Gastrocnemius medialis (tissue), 4 donors: ENCODE data around the gene DAPP1. TPM values are rescaled to one million over a fixed set of nuclear protein-coding genes. Genes with fewer than 3 reads are reported as not detected.

Source experiments
- ATAC-seq, 2 donors: fragments of 150-250 bp; one replicate each; pipeline ENCODE4 v1.9.1; 2016
- DNase-seq, 2 donors: peaks; one replicate each; pipeline ENCODE4 v3.0.0-alpha.2; 2019
- H3K27ac ChIP-seq, 4 donors: fragments of 200-600 bp; sonication (generic); 1 replicate in 1 of 4; 2 replicates in 3 of 4; pipeline ENCODE4 v1.5.1; 2016 to 2018; ENCODE audit warnings: mild to moderate bottlenecking in 2 of 4, moderate library complexity in 1 of 4
- H3K27me3 ChIP-seq, 3 donors: fragments of 200-600 bp; sonication (generic) in 2 of 3; 1 replicate in 1 of 3; 2 replicates in 2 of 3; pipeline versions ENCODE4 v1.5.1 to v1.6.0; 2016 to 2019; ENCODE audit warnings: mild to moderate bottlenecking in 1 of 3, moderate library complexity in 1 of 3
- H3K36me3 ChIP-seq, 2 donors: fragments of 200-600 bp; sonication (generic) in 1 of 2; one replicate each; pipeline ENCODE4 v1.5.1; 2017 to 2018
- H3K4me1 ChIP-seq, 2 donors: fragments of 200-600 bp; sonication (generic) in 1 of 2; one replicate each; pipeline ENCODE4 v1.5.1; 2016 to 2017; ENCODE audit warnings: mild to moderate bottlenecking in 2 of 2
- H3K4me3 ChIP-seq, 4 donors: fragments of 200-600 bp; sonication (generic) in 3 of 4; 1 replicate in 1 of 4; 2 replicates in 3 of 4; pipeline ENCODE4 v1.5.1; 2016 to 2019; ENCODE audit warnings: mild to moderate bottlenecking in 2 of 4
- H3K9me3 ChIP-seq, 3 donors: fragments of 200-600 bp; sonication (generic) in 2 of 3; 1 replicate in 1 of 3; 2 replicates in 2 of 3; pipeline ENCODE4 v1.5.1; 2016 to 2019
- POLR2A ChIP-seq, 2 donors: fragments of 450-650 bp; IDR thresholded peaks; one replicate each; pipeline ENCODE4 v1.6.1; 2017; ENCODE audit warnings: antibody characterized with exemption in 2 of 2, mild to moderate bottlenecking in 2 of 2, moderate library complexity in 2 of 2
- in situ Hi-C, 4 donors: fragments of 200-750 bp; cut with MboI; loops; one replicate each; pipeline versions ENCODE4 v1.15.0 to v1.8.0; 2017; ENCODE audit warnings: low sequenced_read_pairs in 4 of 4
- intact Hi-C: fragments of 100-400 bp; cut with DNase I; formaldehyde crosslinking; loops from one replicate; pipeline ENCODE4 v1.15.1; 2023; ENCODE audit warnings: low total_unique reads
- total RNA-seq, 4 donors: library from RNA; depleted of rRNA; stranded (reverse); fragments of >200 nt; gene quantifications; one replicate each; pipeline versions ENCODE4 v1.1.0 to v1.2.3, GENCODE V29; 2016
- TF ChIP-seq, protein P1 (sequence below), 5 experiments: fragments of 450-650 bp in 3 of 5; fragments of 200-600 bp in 2 of 5; sonication (generic) in 2 of 5; IDR thresholded peaks in 4 of 5; conservative IDR thresholded peaks in 1 of 5; 1 replicate in 4 of 5; 2 replicates in 1 of 5; pipeline ENCODE4 v1.5.1; 2016 to 2019; ENCODE audit warnings: antibody characterized with exemption in 5 of 5, mild to moderate bottlenecking in 3 of 5, moderate library complexity in 3 of 5

The DAPP1 gene
- total RNA-seq, 4 donors from 2014 or later = 0.15 to 1.3 (median 0.72) TPM

DNA sequence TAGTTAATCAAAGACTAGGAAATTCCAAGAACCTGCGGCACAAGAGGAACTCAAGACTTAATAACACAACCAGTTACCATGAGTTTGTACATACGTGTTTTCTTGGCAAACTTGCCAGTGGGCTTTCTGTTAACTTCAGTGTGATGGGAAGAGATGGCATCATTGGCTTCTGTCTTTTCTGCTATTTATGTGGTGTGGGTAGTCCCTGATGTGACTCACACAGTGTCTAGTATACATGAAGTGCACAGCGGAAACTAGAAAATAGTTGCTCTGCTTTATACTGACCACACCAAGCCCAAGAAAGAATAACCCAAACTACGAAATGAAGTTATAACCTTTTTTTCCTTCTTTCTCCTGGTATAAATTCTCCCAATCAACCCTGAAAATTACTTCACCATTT lies 24.5 kb downstream of the DAPP1 start:
- in situ Hi-C loops (no loop called here), intact Hi-C loops (no loop called here)
- TF ChIP-seq, protein P1, sequence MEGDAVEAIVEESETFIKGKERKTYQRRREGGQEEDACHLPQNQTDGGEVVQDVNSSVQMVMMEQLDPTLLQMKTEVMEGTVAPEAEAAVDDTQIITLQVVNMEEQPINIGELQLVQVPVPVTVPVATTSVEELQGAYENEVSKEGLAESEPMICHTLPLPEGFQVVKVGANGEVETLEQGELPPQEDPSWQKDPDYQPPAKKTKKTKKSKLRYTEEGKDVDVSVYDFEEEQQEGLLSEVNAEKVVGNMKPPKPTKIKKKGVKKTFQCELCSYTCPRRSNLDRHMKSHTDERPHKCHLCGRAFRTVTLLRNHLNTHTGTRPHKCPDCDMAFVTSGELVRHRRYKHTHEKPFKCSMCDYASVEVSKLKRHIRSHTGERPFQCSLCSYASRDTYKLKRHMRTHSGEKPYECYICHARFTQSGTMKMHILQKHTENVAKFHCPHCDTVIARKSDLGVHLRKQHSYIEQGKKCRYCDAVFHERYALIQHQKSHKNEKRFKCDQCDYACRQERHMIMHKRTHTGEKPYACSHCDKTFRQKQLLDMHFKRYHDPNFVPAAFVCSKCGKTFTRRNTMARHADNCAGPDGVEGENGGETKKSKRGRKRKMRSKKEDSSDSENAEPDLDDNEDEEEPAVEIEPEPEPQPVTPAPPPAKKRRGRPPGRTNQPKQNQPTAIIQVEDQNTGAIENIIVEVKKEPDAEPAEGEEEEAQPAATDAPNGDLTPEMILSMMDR (IDR thresholded peaks at IDR 0.05 in 4 of 5, conservative IDR thresholded peaks at IDR 0.05 in 1 of 5) = no peak
- no peak for TF ChIP-seq POLR2A (IDR thresholded peaks at IDR 0.05)
- Histone ChIP-seq H3K9me3 (no peaks in the 10 kb centered on the region), H3K27me3 (no peaks in the 10 kb centered on the region), H3K27ac (no peak overlapping the region), H3K4me1 (no peaks in the 10 kb centered on the region), H3K4me3 (no peak overlapping the region), H3K36me3 (no peaks in the 10 kb centered on the region)
- DNase-seq (no peak), ATAC-seq (no peak)

DNA sequence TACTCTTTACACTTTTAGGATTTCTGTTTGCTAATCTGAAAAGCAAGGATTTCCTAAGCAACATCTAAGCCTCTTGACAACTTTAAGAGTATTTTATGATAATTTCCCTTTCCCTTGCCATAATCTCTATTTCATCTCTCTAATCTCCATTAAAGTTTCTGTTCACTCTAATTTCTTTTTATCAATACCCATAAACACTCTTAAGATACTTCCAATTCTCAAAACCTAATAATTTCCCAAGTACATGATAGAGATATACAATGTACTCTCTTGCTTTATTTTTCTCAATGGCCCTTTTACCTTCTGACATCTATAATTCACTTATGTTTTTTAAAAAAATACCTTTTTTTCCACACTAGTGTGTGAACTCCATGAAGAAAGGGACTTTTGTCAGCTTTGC lies 26.8 kb downstream of the DAPP1 start:
- H3K4me1 ChIP-seq = no peaks in the 10 kb centered on the region
- H3K9me3 ChIP-seq = no peaks in the 10 kb centered on the region
- intact Hi-C loops = no loop called here
- no peak overlapping the region for H3K27ac ChIP-seq
- no peaks in the 10 kb centered on the region for H3K27me3 ChIP-seq
- no peaks in the 10 kb centered on the region for H3K36me3 ChIP-seq
- DNase-seq (no peak), ATAC-seq (no peak)
- H3K4me3 ChIP-seq = no peak overlapping the region
- in situ Hi-C loops = no loop called here
- TF ChIP-seq, protein P1 (IDR thresholded peaks at IDR 0.05 in 4 of 5, conservative IDR thresholded peaks at IDR 0.05 in 1 of 5) = no peak
- no peak for TF ChIP-seq POLR2A (IDR thresholded peaks at IDR 0.05)

DNA sequence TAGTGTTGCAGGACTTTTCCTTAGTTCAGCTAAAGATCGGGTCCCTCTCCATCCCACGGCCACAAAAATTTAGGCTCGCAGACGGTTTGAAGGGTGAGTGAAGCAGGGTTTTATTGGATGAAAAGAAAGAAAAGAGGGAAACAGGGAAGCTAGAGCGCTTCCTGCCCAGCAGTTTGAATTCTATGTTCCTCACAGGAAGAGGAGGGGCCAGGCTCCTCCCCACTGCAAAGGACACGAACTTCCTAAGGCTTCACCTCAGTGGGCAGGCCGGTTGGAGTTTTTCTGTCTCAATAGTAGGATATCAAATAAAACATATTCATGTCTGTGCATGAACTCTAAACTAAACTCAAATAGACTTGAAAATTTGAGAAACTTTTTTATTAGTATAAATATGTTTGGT lies 27.4 kb downstream of the DAPP1 start:
- no peak for DNase-seq
- Histone ChIP-seq H3K27me3 (no peaks in the 10 kb centered on the region), H3K4me3 (no peak overlapping the region), H3K4me1 (no peaks in the 10 kb centered on the region), H3K27ac (no peak overlapping the region), H3K36me3 (no peaks in the 10 kb centered on the region), H3K9me3 (no peaks in the 10 kb centered on the region)
- no peak for ATAC-seq
- TF ChIP-seq POLR2A (IDR thresholded peaks at IDR 0.05) = no peak
- TF ChIP-seq, protein P1 (IDR thresholded peaks at IDR 0.05 in 4 of 5, conservative IDR thresholded peaks at IDR 0.05 in 1 of 5) = no peak
- in situ Hi-C loops = no loop called here
- intact Hi-C loops = no loop called here

DNA sequence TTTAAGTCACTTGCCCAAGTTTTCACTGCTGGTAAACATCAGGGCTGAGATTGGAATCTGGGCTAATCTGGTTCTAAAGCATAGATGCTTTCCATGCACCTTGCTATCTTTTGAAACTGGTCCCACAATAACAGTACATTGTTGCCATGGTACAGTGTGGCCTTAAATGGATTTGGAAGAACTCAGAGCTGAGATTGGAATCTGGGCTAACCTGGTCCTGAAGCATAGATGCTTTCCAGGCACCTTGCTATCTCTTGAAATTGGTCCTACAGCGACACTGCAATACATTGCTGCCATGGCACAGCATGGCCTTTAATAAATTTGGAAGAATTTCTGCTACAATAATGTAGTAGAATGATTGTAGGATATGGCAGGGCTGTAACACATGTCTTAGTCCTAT lies 28.6 kb downstream of the DAPP1 start:
- no peak for DNase-seq
- Histone ChIP-seq H3K27me3 (no peaks in the 10 kb centered on the region), H3K36me3 (no peaks in the 10 kb centered on the region), H3K4me1 (no peaks in the 10 kb centered on the region), H3K4me3 (no peak overlapping the region), H3K9me3 (no peaks in the 10 kb centered on the region), H3K27ac (no peak overlapping the region)
- no peak for TF ChIP-seq POLR2A (IDR thresholded peaks at IDR 0.05)
- TF ChIP-seq, protein P1 (IDR thresholded peaks at IDR 0.05 in 4 of 5, conservative IDR thresholded peaks at IDR 0.05 in 1 of 5) = no peak
- in situ Hi-C loops (no loop called here), intact Hi-C loops (no loop called here)
- no peak for ATAC-seq

DNA sequence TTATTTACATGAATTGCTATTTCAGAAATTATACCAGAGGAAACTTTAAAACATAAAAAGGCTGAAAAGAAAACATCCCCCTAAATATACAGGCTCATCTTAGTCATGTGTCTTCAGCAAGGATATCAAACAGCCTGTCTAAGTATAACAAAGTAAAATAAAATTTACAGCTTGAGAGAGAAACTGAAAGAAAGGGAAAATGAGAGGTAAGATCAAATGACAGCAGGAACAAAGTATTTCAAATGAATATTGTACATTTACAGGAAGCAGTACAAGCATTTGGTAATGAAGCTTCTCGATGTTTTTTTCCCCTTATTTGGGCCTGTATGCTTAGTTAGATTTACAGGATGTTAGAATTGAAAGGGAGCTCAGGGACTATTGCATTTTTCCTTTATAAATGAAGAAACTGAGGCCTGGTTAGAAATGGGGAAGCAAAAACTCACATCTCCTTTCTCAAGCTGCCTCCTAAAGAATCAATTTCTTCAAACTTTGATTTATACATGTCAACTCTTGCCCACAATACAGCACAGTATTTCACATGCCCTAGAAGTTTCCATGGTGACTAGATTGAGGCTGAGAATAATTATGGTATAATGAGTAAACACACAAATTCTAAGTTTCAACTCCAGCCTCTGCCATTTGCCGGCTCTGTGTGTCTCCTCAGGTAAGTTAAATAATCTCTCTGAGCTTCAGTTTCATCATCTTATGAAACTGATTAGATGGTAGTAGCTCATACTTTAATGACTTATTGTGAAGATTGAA lies 29.3 kb downstream of the DAPP1 start:
- TF ChIP-seq, protein P1 (IDR thresholded peaks at IDR 0.05 in 4 of 5, conservative IDR thresholded peaks at IDR 0.05 in 1 of 5) = no peak
- TF ChIP-seq POLR2A (IDR thresholded peaks at IDR 0.05) = no peak
- Histone ChIP-seq H3K36me3 (no peaks in the 10 kb centered on the region), H3K4me1 (no peaks in the 10 kb centered on the region), H3K27me3 (no peaks in the 10 kb centered on the region), H3K9me3 (no peaks in the 10 kb centered on the region), H3K27ac (no peak overlapping the region), H3K4me3 (no peak overlapping the region)
- DNase-seq (no peak), ATAC-seq (no peak)
- intact Hi-C loops = no loop called here
- in situ Hi-C loops = no loop called here
